PC-3 (cell line): ENCODE results near the gene COL27A1. TPM values are rescaled to one million over a fixed set of nuclear protein-coding genes. Genes with fewer than 3 reads are reported as not detected.

Experiments used
- ATAC-seq: fragments of 200-7000 bp; cut with Tn5 transposase; 2 replicates; pipeline ENCODE4 v1.9.1; 2020; ENCODE audit warnings: mild to moderate bottlenecking, moderate library complexity
- BruUV-seq: library from RNA; stranded (reverse); fragments of 400-500 nt; replicated peaks from 2 replicates; lab custom pipeline; 2021; lab: Mats Ljungman, UMichigan
- CTCF ChIA-PET: fragments of 300-600 bp; sonication (Branson Sonifier 250); formaldehyde crosslinking; loops from one replicate; lab custom pipeline; 2022; ENCODE audit warnings: antibody characterized with exemption; lab: Charles Lee
- POLR2A ChIA-PET: fragments of 300-600 bp; sonication (Branson Sonifier 250); formaldehyde crosslinking; loops from one replicate; lab custom pipeline; 2022; ENCODE audit warnings: antibody characterized with exemption; ENCODE audit not compliant: unreplicated experiment; lab: Charles Lee
- DNase-seq: peaks from one replicate; pipeline ENCODE4 v3.0.0-alpha.2; 2015
- H2AFZ ChIP-seq: fragments of 300-600 bp; sonication (generic); 2 replicates; pipeline ENCODE4 v1.6.0; 2016; ENCODE audit warnings: antibody characterized with exemption, low read length
- H3F3A ChIP-seq: fragments of 300-600 bp; sonication (generic); one replicate; pipeline ENCODE4 v1.6.0; 2017; ENCODE audit warnings: antibody characterized with exemption, low read length, control low read depth, mild to moderate bottlenecking; ENCODE audit not compliant: unreplicated experiment
- H3K27ac ChIP-seq: fragments of 300-600 bp; sonication (generic); 2 replicates; pipeline ENCODE4 v1.5.1; 2016; ENCODE audit warnings: mild to moderate bottlenecking, low read length
- H3K27me3 ChIP-seq: fragments of 300-600 bp; sonication (generic); 2 replicates; pipeline ENCODE4 v1.6.1; 2016; ENCODE audit warnings: low read length, mixed read lengths
- H3K36me3 ChIP-seq: fragments of 300-600 bp; sonication (generic); 2 replicates; pipeline ENCODE4 v1.6.1; 2016; ENCODE audit warnings: low read depth, mixed run types, low read length, mixed read lengths
- H3K4me1 ChIP-seq: fragments of 300-600 bp; sonication (generic); 2 replicates; pipeline ENCODE4 v1.5.1; 2016; ENCODE audit warnings: low read length; ENCODE audit not compliant: insufficient read depth
- H3K4me2 ChIP-seq: fragments of 300-600 bp; sonication (generic); 2 replicates; pipeline ENCODE4 v1.6.0; 2016; ENCODE audit warnings: low read length
- H3K4me3 ChIP-seq: fragments of 300-600 bp; sonication (generic); 2 replicates; pipeline ENCODE4 v1.5.1; 2016; ENCODE audit warnings: mild to moderate bottlenecking, low read length, mixed read lengths
- H3K79me2 ChIP-seq: fragments of 300-600 bp; sonication (generic); 2 replicates; pipeline ENCODE4 v1.6.1; 2017; ENCODE audit warnings: low read length, mixed read lengths
- H3K9ac ChIP-seq: fragments of 300-600 bp; sonication (generic); 2 replicates; pipeline ENCODE4 v1.6.0; 2016; ENCODE audit warnings: mild to moderate bottlenecking, low read length
- H3K9me2 ChIP-seq: fragments of 300-600 bp; sonication (generic); replicated peaks from 2 replicates; pipeline ENCODE4 v1.6.1; 2016; ENCODE audit warnings: mixed run types, low read length, mixed read lengths
- H3K9me3 ChIP-seq: fragments of 300-600 bp; sonication (generic); 2 replicates; pipeline ENCODE4 v1.6.1; 2016; ENCODE audit warnings: low read length, mixed read lengths
- H4K20me1 ChIP-seq: fragments of 300-600 bp; sonication (generic); 2 replicates; pipeline ENCODE4 v1.6.1; 2016; ENCODE audit warnings: low read length, mixed read lengths
- CTCF ChIP-seq: fragments of 300-600 bp; sonication (generic); conservative IDR thresholded peaks from 2 replicates; pipeline ENCODE4 v1.5.1; 2017; ENCODE audit warnings: antibody characterized with exemption, low read depth, mild to moderate bottlenecking, low read length
- EZH2 ChIP-seq: fragments of 300-600 bp; sonication (generic); IDR thresholded peaks from one replicate; pipeline ENCODE4 v1.6.1; 2017; ENCODE audit warnings: antibody characterized with exemption, mild to moderate bottlenecking, low read length; ENCODE audit not compliant: unreplicated experiment
- EZH2phosphoT487 ChIP-seq: fragments of 300-600 bp; sonication (generic); IDR thresholded peaks from 2 replicates; pipeline ENCODE4 v1.6.1; 2018; ENCODE audit warnings: mild to moderate bottlenecking, antibody characterized with exemption, low read length, borderline replicate concordance
- intact Hi-C: fragments of 100-400 bp; cut with micrococcal nuclease; formaldehyde crosslinking; loops from 2 replicates; pipeline ENCODE4 v1.9.0; 2023
- total RNA-seq: library from RNA; depleted of rRNA; stranded (reverse); fragments of >200 nt; gene quantifications from 2 replicates; pipeline ENCODE4 v1.2.3, GENCODE V29; 2014

COL27A1 gene
- total RNA-seq, 1 experiment from 2014 or later, result 4.3 TPM

- no peaks in the 10 kb centered on the region for H3K27me3 ChIP-seq
- H3K4me1 ChIP-seq, result no peaks in the 10 kb centered on the region
- no peaks in the 10 kb centered on the region for H3K36me3 ChIP-seq
- H3K9ac ChIP-seq, result no peak overlapping the region
- no peak for TF ChIP-seq CTCF
- no peak for TF ChIP-seq EZH2phosphoT487
- no peak for TF ChIP-seq EZH2
- H4K20me1 ChIP-seq, result no peaks in the 10 kb centered on the region
- intact Hi-C loops, result no loop called here
- no peak for DNase-seq
- H3K9me2 ChIP-seq, result no peaks in the 10 kb centered on the region
- no peak overlapping the region for H2AFZ ChIP-seq
- H3K27ac ChIP-seq, result no peak overlapping the region
- H3K4me2 ChIP-seq, result no peak overlapping the region
- H3K4me3 ChIP-seq, result no peak overlapping the region
- H3F3A ChIP-seq, result no peaks in the 10 kb centered on the region
- CTCF ChIA-PET, result no interaction called here
- H3K9me3 ChIP-seq, result no peaks in the 10 kb centered on the region
- H3K79me2 ChIP-seq, result no peaks in the 10 kb centered on the region
- no TSS peak for BruUV-seq
- ATAC-seq, result no peak
- POLR2A ChIA-PET, result no interaction called here
Measured at GRCh38 chr9:114250648-114251047, 95.3 kb downstream of the COL27A1 start.

- no peaks in the 10 kb centered on the region for H3K27me3 ChIP-seq
- POLR2A ChIA-PET, result no interaction called here
- H3K9ac ChIP-seq, result no peak overlapping the region
- no peak overlapping the region for H3K27ac ChIP-seq
- H4K20me1 ChIP-seq, result no peaks in the 10 kb centered on the region
- H3F3A ChIP-seq, result no peaks in the 10 kb centered on the region
- no peak overlapping the region for H3K4me2 ChIP-seq
- no TSS peak for BruUV-seq
- H3K9me3 ChIP-seq, result no peaks in the 10 kb centered on the region
- CTCF ChIA-PET, result no interaction called here
- H3K9me2 ChIP-seq, result no peaks in the 10 kb centered on the region
- ATAC-seq (no peak), DNase-seq (no peak)
- no peaks in the 10 kb centered on the region for H3K4me1 ChIP-seq
- no peaks in the 10 kb centered on the region for H3K36me3 ChIP-seq
- H3K4me3 ChIP-seq, result no peak overlapping the region
- no peaks in the 10 kb centered on the region for H3K79me2 ChIP-seq
- H2AFZ ChIP-seq, result no peak overlapping the region
- TF ChIP-seq EZH2, result no peak
- no peak for TF ChIP-seq CTCF
- TF ChIP-seq EZH2phosphoT487, result no peak
- intact Hi-C loops, result no loop called here
Measured at GRCh38 chr9:114252394-114252793, 97.1 kb downstream of the COL27A1 start.

GRCh38 chr9:114256827-114257328, 101.5 kb downstream of the COL27A1 start:
- no TSS peak for BruUV-seq
- no peak overlapping the region for H3K4me2 ChIP-seq
- no peaks in the 10 kb centered on the region for H3K9me3 ChIP-seq
- POLR2A ChIA-PET, result no interaction called here
- no peak for DNase-seq
- intact Hi-C loops, result no loop called here
- H3K9me2 ChIP-seq, result no peaks in the 10 kb centered on the region
- H3K27ac ChIP-seq, result no peak overlapping the region
- no peaks in the 10 kb centered on the region for H3K27me3 ChIP-seq
- no peak overlapping the region for H3K9ac ChIP-seq
- TF ChIP-seq CTCF, result no peak
- no peak for TF ChIP-seq EZH2phosphoT487
- TF ChIP-seq EZH2, result no peak
- no peaks in the 10 kb centered on the region for H3K36me3 ChIP-seq
- H2AFZ ChIP-seq, result no peak overlapping the region
- no peaks in the 10 kb centered on the region for H3F3A ChIP-seq
- no peaks in the 10 kb centered on the region for H3K4me1 ChIP-seq
- no peak for ATAC-seq
- CTCF ChIA-PET, result no interaction called here
- no peaks in the 10 kb centered on the region for H4K20me1 ChIP-seq
- no peaks in the 10 kb centered on the region for H3K79me2 ChIP-seq
- H3K4me3 ChIP-seq, result no peak overlapping the region
